Bronchial epithelial cell (primary cell): ENCODE results near the gene GPR152. TPM values are rescaled to one million over a fixed set of nuclear protein-coding genes. Genes with fewer than 3 reads are reported as not detected.

ENCODE experiments used
- DNase-seq: peaks from one replicate; pipeline ENCODE4 v3.0.0-alpha.2; 2010; ENCODE audit warnings: low read depth
- FAIRE-seq: peaks from 2 replicates; lab custom pipeline; 2011; peaks lifted over from hg19 to GRCh38; lab: Jason Lieb, UNC
- H3K27me3 ChIP-seq: 2 replicates; pipeline ENCODE4 v1.5.1; 2011; ENCODE audit warnings: low read length; ENCODE audit not compliant: control insufficient read depth, insufficient read depth
- H3K36me3 ChIP-seq: 2 replicates; pipeline ENCODE4 v1.5.1; 2011; ENCODE audit warnings: low read length; ENCODE audit not compliant: control insufficient read depth, insufficient read depth
- H3K4me3 ChIP-seq: 2 replicates; pipeline ENCODE4 v1.5.1; 2011; ENCODE audit warnings: mild to moderate bottlenecking, low read depth, low read length, control low read depth
- total RNA-seq: library from RNA; depleted of rRNA; stranded (reverse); fragments of >200 nt; gene quantifications from 2 replicates; pipeline ENCODE4 v1.2.1, GENCODE V29; 2014
- TF ChIP-seq, protein P1 (sequence below): IDR thresholded peaks from 2 replicates; pipeline ENCODE4 v1.5.1; 2011; ENCODE audit warnings: mild to moderate bottlenecking, moderate library complexity, low read length, control low read depth, inconsistent platforms; ENCODE audit not compliant: insufficient read depth, severe bottlenecking

GPR152 gene
- total RNA-seq, 1 donor from 2014 or later = not detected

GRCh38 chr11:67498544-67498972 is 46.0 kb upstream of the GPR152 start:
- H3K36me3 ChIP-seq = peaks cover 49% of the 10 kb centered on the region
- H3K27me3 ChIP-seq = no peaks in the 10 kb centered on the region
- TF ChIP-seq, protein P1, sequence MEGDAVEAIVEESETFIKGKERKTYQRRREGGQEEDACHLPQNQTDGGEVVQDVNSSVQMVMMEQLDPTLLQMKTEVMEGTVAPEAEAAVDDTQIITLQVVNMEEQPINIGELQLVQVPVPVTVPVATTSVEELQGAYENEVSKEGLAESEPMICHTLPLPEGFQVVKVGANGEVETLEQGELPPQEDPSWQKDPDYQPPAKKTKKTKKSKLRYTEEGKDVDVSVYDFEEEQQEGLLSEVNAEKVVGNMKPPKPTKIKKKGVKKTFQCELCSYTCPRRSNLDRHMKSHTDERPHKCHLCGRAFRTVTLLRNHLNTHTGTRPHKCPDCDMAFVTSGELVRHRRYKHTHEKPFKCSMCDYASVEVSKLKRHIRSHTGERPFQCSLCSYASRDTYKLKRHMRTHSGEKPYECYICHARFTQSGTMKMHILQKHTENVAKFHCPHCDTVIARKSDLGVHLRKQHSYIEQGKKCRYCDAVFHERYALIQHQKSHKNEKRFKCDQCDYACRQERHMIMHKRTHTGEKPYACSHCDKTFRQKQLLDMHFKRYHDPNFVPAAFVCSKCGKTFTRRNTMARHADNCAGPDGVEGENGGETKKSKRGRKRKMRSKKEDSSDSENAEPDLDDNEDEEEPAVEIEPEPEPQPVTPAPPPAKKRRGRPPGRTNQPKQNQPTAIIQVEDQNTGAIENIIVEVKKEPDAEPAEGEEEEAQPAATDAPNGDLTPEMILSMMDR = no peak
- FAIRE-seq = no peak
- H3K4me3 ChIP-seq = no peak overlapping the region
- no peak for DNase-seq

- FAIRE-seq = no peak
- no peak for DNase-seq
- H3K27me3 ChIP-seq = no peaks in the 10 kb centered on the region
- TF ChIP-seq, protein P1 = no peak
- H3K4me3 ChIP-seq = no peak overlapping the region
- peaks cover 51% of the 10 kb centered on the region for H3K36me3 ChIP-seq
Measured at GRCh38 chr11:67497656-67498291, 45.2 kb upstream of the GPR152 start.

- H3K4me3 ChIP-seq = no peak overlapping the region
- TF ChIP-seq, protein P1 = no peak
- H3K27me3 ChIP-seq = no peaks in the 10 kb centered on the region
- DNase-seq (no peak), FAIRE-seq (no peak)
- H3K36me3 ChIP-seq = peaks cover 45% of the 10 kb centered on the region
Measured at GRCh38 chr11:67496113-67496512, 43.6 kb upstream of the GPR152 start.

DNA sequence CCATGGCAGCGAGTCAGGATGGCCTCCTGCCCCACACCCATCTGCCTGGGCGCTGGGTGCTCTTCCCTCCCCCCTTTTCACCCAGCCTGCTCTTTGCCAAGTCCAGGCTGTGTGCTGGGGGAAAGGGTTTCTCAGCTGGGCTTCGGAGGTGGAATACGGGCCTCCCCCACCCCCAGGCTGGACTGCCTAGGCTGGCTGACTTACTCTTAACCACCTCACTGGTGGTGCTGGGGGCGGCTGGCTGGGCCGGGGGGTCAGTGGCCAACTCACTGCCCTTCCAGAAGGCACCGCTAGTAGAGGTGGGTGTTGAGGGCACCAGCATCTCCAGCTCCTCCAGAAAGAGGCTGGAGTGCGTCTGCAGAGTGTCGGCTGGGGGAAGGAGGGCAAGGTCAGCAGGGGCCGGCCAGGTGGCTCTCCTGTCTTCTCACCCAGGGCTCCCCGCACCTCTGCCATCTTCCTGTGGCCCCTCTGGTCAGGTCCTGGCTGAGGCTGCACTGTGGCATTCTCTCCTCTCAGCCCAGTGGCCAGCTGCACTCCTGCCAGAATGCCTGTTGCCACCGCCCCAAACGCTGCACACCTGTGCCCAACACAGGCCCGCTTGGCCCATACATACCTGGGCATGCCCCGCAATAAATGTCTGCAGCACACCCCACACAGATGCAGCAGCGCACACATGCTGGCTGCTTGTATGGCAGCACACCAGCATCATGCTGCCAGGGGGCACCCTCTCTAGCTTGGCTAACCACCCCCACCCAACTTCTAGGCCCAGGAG is 42.9 kb upstream of the GPR152 start:
- Histone ChIP-seq H3K36me3 (peaks cover 46% of the 10 kb centered on the region), H3K27me3 (no peaks in the 10 kb centered on the region), H3K4me3 (no peak overlapping the region)
- TF ChIP-seq, protein P1 = no peak
- DNase-seq (no peak), FAIRE-seq (no peak)

GRCh38 chr11:67494371-67495233 is 42.1 kb upstream of the GPR152 start:
- FAIRE-seq = no peak
- DNase-seq = no peak
- H3K36me3 ChIP-seq = peaks cover 42% of the 10 kb centered on the region

More at GRCh38 chr11:67494371-67495233, 42.1 kb upstream of the GPR152 start:
- no peaks in the 10 kb centered on the region for H3K27me3 ChIP-seq
- no peak overlapping the region for H3K4me3 ChIP-seq
- TF ChIP-seq, protein P1 = no peak
